ENCODE data around the gene PYDC1.
"Not testable (repeated sequence)": the region's sequence is repeated elsewhere in the genome, so short reads cannot be mapped to it uniquely, and the experiment has no call there.

The PYDC1 gene

DNA sequence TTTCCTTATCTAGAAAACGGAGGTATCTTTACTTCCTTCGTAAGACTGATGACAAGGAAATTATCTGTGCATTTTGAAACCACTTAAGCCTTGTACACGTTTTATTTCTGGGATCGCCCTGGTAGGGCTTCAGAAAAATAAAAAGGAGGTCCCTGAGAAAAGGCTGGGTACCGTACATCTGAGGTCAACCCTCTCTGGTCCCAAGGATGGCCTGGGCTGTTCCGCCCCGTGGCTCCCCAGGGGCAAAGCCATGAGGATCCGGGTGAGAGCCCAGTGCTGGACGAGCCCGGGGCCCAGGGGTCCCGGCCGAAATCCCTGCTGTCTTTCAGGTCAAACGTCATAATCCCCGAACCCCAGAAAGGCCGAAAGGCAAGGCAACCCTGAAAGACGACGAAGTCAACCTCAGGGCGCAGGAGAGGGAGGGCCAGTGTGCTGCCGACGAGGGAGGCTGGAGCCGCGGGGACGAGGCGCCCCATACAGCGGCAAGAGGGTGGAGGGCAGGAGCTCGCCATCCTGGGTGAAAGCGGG, 37.7 kb downstream of the PYDC1 start:
- no peak for DNase-seq (ENCODE audit: low read depth in 2 of 2)

DNA sequence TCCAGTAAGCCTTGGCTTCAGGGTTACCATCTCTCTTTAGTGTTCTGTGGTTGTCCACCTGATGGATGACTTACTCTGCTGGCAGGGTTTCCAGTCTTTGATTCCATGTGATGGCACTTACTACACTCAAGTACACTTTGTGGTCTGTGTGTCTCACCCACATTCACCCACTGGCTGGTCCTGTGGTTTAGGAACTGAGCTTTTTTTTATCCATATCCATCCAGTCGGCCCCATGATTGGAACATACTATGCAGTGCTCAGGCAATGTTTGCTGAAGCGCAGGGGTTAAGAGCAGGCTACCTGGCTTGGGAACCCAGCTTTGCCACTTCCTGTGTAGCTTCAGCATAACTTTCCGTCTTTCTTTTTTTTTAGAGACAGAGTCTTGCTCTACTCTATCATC, 39.8 kb downstream of the PYDC1 start:
- DNase-seq (ENCODE audit: low read depth in 2 of 2), result peak in 1 of 2 donors; percentile 41

DNA sequence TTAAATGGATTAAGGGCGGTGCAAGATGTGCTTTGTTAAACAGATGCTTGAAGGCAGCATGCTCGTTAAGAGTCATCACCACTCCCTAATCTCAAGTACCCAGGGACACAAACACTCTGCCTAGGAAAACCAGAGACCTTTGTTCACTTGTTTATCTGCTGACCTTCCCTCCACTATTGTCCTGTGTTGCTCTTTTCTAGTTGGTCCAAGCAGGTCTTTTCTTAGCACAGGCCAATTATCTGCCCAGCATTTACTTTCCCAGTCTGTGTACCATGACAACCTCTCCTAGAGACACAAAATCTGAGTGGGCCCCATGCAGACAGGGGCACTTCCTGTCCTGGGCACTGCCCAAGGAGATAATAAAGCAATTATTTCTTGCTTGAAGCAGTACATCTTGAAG, 46.9 kb downstream of the PYDC1 start:
- DNase-seq (ENCODE audit: low read depth in 2 of 2), result not testable (repeated sequence)

DNA sequence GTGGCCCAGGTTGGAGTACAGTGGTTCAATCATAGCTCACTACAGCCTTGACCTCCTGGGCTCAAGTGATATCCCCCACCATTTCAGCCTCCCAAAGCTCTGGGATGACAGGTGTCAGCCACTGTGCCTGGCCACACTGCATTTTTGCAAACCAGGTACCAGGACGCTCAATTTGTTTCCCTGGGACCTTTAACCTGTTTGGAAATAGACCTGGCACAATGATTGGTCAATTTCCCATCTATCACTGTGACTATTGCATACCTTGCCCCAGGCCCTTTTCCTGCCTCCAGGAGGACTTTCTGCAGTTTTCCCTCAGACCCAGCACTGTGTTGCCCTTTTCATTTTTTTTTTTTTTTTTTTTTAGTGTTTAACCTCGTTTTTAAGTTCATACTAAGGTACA, 48.1 kb downstream of the PYDC1 start:
- DNase-seq (ENCODE audit: low read depth in 2 of 2), result no peak

DNA sequence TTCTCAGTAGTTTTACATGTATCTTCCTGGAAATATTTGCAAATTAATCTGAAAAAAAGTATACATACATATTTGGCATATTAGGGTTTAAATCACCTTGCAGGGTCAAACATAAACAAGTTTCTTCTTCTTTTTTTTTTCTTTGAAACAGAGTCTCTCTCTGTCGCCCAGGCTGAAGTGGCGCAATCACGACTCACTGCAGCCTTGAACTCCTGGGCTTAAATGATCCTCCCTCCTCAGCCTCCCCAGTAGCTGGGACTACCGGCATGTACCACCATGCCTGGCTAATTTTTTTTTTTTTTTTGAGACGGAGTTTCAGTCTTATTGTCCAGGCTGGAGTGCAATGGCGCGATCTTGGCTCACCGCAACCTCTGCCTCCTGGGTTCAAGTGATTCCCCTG, 49.6 kb downstream of the PYDC1 start:
- no peak for DNase-seq (ENCODE audit: low read depth in 2 of 2)

Data from stimulated activated CD4-positive, alpha-beta T cell treated with anti-CD3 and anti-CD28 coated beads, Interleukin-15, amount 100 ng/mL, for 48 hours (primary cell).